Activated naive CD4-positive, alpha-beta T cell treated with anti-CD3 and anti-CD28 coated beads for 36 hours (primary cell): ENCODE measurements around the gene GLE1. TPM values are rescaled to one million over a fixed set of nuclear protein-coding genes. Genes with fewer than 3 reads are reported as not detected.
"Not testable (repeated sequence)": the region's sequence is repeated elsewhere in the genome, so short reads cannot be mapped to it uniquely, and the experiment has no call there.

ENCODE experiments used
- CTCF ChIA-PET: fragments of 350-600 bp; sonication (Branson Sonifier 250); formaldehyde crosslinking; loops from one replicate; lab custom pipeline; 2021; ENCODE audit warnings: antibody characterized with exemption; lab: Charles Lee
- DNase-seq: peaks from one replicate; pipeline ENCODE4 v3.0.0-alpha.2; 2020
- H3K27ac Mint-ChIP-seq: one replicate; pipeline ENCODE4 v1.8.0; 2021; ENCODE audit warnings: mild to moderate bottlenecking, mixed read lengths
- H3K27me3 Mint-ChIP-seq: one replicate; pipeline ENCODE4 v1.8.0; 2021; ENCODE audit warnings: low read depth, mixed read lengths
- H3K36me3 Mint-ChIP-seq: one replicate; pipeline ENCODE4 v1.8.0; 2021; ENCODE audit warnings: low read depth, mixed read lengths
- H3K4me1 Mint-ChIP-seq: one replicate; pipeline ENCODE4 v1.8.0; 2021; ENCODE audit warnings: low read depth, mixed read lengths
- H3K4me3 Mint-ChIP-seq: one replicate; pipeline ENCODE4 v1.8.0; 2021; ENCODE audit warnings: mild to moderate bottlenecking, moderate library complexity, mixed read lengths
- H3K9me3 Mint-ChIP-seq: one replicate; pipeline ENCODE4 v1.8.0; 2021; ENCODE audit warnings: mixed read lengths
- intact Hi-C: fragments of 100-400 bp; cut with micrococcal nuclease; formaldehyde crosslinking; loops from one replicate; pipeline ENCODE4 v1.15.1; 2023
- total RNA-seq, 2 experiments: library from RNA; stranded (reverse); gene quantifications; one replicate each; pipeline ENCODE4 v1.2.3, GENCODE V29; 2021

GLE1 gene
- total RNA-seq, 2 experiments from 2014 or later: 48.7 to 51.6 TPM

DNA sequence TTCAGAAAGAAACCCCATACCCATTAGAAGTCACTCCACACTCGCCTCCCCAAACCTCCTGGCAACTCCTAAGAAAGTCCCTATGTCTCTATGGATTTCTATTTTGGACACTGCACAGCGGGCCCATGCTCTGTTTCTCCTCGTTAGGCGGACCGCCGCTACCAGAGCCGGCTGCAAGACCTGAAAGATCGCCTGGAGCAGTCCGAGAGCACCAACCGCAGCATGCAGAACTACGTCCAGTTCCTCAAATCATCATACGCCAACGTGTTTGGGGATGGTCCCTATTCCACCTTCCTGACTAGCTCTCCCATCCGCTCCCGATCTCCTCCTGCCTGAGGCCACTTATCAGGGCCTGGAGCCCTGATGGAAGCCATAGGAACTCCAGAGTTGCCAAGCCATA is 4.6 kb upstream of the GLE1 start:
- H3K27ac Mint-ChIP-seq: peak overlapping the region; percentile 70
- H3K27me3 Mint-ChIP-seq: no peaks in the 10 kb centered on the region
- CTCF ChIA-PET: no interaction called here
- DNase-seq: no peak
- H3K4me3 Mint-ChIP-seq: no peak overlapping the region
- intact Hi-C loops: no loop called here
- H3K36me3 Mint-ChIP-seq: peaks cover 23% of the 10 kb centered on the region
- no peaks in the 10 kb centered on the region for H3K9me3 Mint-ChIP-seq
- H3K4me1 Mint-ChIP-seq: peaks cover 5% of the 10 kb centered on the region

GRCh38 chr9:128503415-128503825 is 1.1 kb upstream of the GLE1 start:
- intact Hi-C loops, H3K27ac Mint-ChIP-seq, DNase-seq, H3K9me3 Mint-ChIP-seq, H3K27me3 Mint-ChIP-seq, H3K36me3 Mint-ChIP-seq: not testable (repeated sequence)
- CTCF ChIA-PET: interaction anchor here (0.7 kb wide), 1 partner anchor 19 kb away, joined by 3 read pairs; no protein-coding TSS in a partner anchor
- H3K4me3 Mint-ChIP-seq: peak overlapping the region; percentile 92
- peaks cover 17% of the 10 kb centered on the region for H3K4me1 Mint-ChIP-seq

DNA sequence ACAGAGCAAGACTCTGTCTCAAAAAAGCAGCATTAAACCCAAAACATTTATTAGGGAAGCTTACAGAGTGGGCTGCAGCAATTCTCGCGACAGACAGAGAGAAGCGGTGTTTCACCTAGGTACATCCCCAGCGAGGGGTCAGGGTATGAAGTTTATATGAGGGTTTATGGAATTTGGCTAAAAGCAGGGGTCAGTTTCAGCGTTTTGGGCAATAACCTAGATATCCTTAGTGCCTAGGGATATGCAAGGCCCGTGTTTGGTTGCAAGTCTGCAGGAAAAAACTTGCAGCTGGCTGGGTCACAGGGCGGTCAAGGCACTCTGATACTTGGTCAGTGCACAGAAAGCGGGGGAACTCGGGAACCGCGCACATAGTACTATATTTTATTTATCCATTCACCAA is 649 bp upstream of the GLE1 start:
- CTCF ChIA-PET: interaction anchor here (0.7 to 1.2 kb wide), 2 partner anchors 19 to 141 kb away, joined by 3 read pairs; no protein-coding TSS in a partner anchor
- peak overlapping the region; percentile 92 for H3K4me3 Mint-ChIP-seq

GRCh38 chr9:128505414-128505765 is 871 bp downstream of the GLE1 start:
- Mint-ChIP-seq H3K36me3 (peaks cover 7% of the 10 kb centered on the region), H3K27ac (peak overlapping the region; percentile 91), H3K9me3 (no peaks in the 10 kb centered on the region), H3K4me1 (peaks cover 26% of the 10 kb centered on the region), H3K27me3 (no peaks in the 10 kb centered on the region), H3K4me3 (peak overlapping the region; percentile 92)
- CTCF ChIA-PET: interaction anchor here (0.6 to 1.1 kb wide), 4 partner anchors 46 to 67 kb away, joined by 3 read pairs; no protein-coding TSS in a partner anchor
- intact Hi-C loops: loop anchor here (2.0 kb wide), 3 partner anchors 49 to 135 kb away; partner anchors contain the start of genes ODF2 and URM1
- no peak for DNase-seq

More for the DNA sequence above, 649 bp upstream of the GLE1 start:
- Mint-ChIP-seq H3K36me3 (peaks cover 14% of the 10 kb centered on the region), H3K4me1 (peaks cover 22% of the 10 kb centered on the region), H3K9me3 (no peaks in the 10 kb centered on the region), H3K27me3 (no peaks in the 10 kb centered on the region), H3K27ac (peak overlapping the region; percentile 46)
- no peak for DNase-seq
- intact Hi-C loops: loop anchor here (1.0 to 2.0 kb wide), 4 partner anchors 47 to 133 kb away; partner anchors contain the start of genes ODF2, SPTAN1 and URM1

DNA sequence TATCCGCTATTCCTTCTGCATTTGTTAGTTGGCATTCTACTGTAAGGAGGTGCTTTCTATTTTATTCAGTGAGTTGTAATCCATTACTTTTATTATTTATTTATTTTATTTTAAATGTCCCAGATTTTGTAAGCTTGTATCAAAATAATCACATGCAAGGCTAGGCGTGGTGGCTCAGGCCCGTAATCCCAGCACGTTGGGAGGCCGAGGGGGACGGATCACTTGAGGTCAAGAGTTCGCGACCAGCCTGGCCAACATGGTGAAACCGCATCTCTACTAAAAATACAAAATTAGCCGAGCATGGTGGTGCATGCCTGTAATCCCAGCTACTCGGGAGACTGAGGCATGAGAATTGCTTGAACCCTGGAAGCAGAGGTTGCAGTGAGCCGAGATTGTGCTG is 1.4 kb downstream of the GLE1 start:
- H3K36me3 Mint-ChIP-seq, H3K27me3 Mint-ChIP-seq, DNase-seq, H3K9me3 Mint-ChIP-seq, H3K27ac Mint-ChIP-seq: not testable (repeated sequence)
- CTCF ChIA-PET: interaction anchor here (1.0 kb wide), 1 partner anchor 49 kb away, joined by 3 read pairs; no protein-coding TSS in a partner anchor
- Mint-ChIP-seq H3K4me3 (peak overlapping the region; percentile 92), H3K4me1 (peaks cover 26% of the 10 kb centered on the region)
- intact Hi-C loops: loop anchor here (2.0 kb wide), 3 partner anchors 49 to 135 kb away; partner anchors contain the start of genes ODF2 and URM1

DNA sequence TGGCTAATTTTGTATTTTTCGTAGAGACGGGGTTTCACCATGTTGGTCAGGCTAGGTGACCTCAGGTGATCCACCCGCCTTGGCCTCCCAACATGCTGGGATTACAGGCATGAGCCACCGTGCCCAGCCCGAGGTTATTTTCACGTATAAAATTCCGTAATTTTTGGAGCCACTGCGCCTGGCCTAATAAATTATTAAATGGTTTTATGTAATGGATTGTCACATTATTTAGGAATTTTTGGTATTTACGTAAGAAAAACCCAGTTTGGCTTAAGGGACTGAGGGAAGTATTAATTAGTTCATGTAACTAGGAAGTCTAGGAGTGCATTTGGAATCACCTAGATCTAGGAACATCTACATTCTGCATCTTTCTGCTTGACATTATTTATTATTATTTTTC is 8.3 kb downstream of the GLE1 start:
- intact Hi-C loops: no loop called here
- CTCF ChIA-PET: interaction anchor here (0.9 kb wide), 1 partner anchor 74 kb away, joined by 5 read pairs; no protein-coding TSS in a partner anchor
- no peak overlapping the region for H3K4me3 Mint-ChIP-seq

GRCh38 chr9:128521956-128522355 is 17.4 kb downstream of the GLE1 start:
- Mint-ChIP-seq H3K27ac (no peak overlapping the region), H3K27me3 (no peaks in the 10 kb centered on the region), H3K4me3 (no peak overlapping the region), H3K36me3 (peaks cover 33% of the 10 kb centered on the region), H3K4me1 (peaks cover 3% of the 10 kb centered on the region), H3K9me3 (no peaks in the 10 kb centered on the region)
- CTCF ChIA-PET: interaction anchor here (0.6 to 0.7 kb wide), 2 partner anchors 83 to 339 kb away, joined by 3 read pairs; no protein-coding TSS in a partner anchor
- intact Hi-C loops: no loop called here
- DNase-seq: no peak

More for the DNA sequence above, 8.3 kb downstream of the GLE1 start:
- no peak for DNase-seq
- Mint-ChIP-seq H3K9me3 (no peaks in the 10 kb centered on the region), H3K36me3 (peaks cover 27% of the 10 kb centered on the region), H3K27ac (no peak overlapping the region), H3K4me1 (peaks cover 17% of the 10 kb centered on the region), H3K27me3 (no peaks in the 10 kb centered on the region)

- H3K27me3 Mint-ChIP-seq: no peaks in the 10 kb centered on the region
- no peaks in the 10 kb centered on the region for H3K9me3 Mint-ChIP-seq
- intact Hi-C loops: no loop called here
- H3K4me3 Mint-ChIP-seq: no peak overlapping the region
- H3K36me3 Mint-ChIP-seq: peaks cover 22% of the 10 kb centered on the region
- no peaks in the 10 kb centered on the region for H3K4me1 Mint-ChIP-seq
- no peak for DNase-seq
- CTCF ChIA-PET: no interaction called here
- H3K27ac Mint-ChIP-seq: no peak overlapping the region
Measured at GRCh38 chr9:128523199-128523925, 18.8 kb downstream of the GLE1 start.

DNA sequence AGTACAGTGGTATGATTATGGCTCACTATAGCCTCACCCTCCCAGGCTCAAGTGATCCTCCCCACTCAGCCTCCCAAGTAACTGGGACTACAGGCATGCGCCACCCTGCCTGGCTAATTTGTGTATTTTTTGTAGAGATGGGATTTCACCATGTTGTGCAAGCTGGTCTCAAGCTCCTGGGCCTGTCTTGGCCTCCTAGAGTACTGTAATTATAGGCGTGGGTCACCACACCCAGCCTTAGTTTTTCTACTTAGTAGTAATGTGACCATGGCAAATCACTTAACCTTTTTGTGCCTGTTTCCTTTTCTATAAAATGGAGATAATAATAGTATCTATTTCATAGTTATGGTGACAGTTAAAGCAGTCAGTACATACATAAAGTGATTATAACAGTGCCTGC is 22.2 kb downstream of the GLE1 start:
- Mint-ChIP-seq H3K36me3 (peaks cover 22% of the 10 kb centered on the region), H3K27me3 (no peaks in the 10 kb centered on the region), H3K4me1 (no peaks in the 10 kb centered on the region), H3K9me3 (no peaks in the 10 kb centered on the region), H3K4me3 (no peak overlapping the region), H3K27ac (no peak overlapping the region)
- no peak for DNase-seq
- CTCF ChIA-PET: interaction anchor here (0.6 kb wide), 1 partner anchor 107 kb away, joined by 3 read pairs; no protein-coding TSS in a partner anchor
- intact Hi-C loops: no loop called here

DNA sequence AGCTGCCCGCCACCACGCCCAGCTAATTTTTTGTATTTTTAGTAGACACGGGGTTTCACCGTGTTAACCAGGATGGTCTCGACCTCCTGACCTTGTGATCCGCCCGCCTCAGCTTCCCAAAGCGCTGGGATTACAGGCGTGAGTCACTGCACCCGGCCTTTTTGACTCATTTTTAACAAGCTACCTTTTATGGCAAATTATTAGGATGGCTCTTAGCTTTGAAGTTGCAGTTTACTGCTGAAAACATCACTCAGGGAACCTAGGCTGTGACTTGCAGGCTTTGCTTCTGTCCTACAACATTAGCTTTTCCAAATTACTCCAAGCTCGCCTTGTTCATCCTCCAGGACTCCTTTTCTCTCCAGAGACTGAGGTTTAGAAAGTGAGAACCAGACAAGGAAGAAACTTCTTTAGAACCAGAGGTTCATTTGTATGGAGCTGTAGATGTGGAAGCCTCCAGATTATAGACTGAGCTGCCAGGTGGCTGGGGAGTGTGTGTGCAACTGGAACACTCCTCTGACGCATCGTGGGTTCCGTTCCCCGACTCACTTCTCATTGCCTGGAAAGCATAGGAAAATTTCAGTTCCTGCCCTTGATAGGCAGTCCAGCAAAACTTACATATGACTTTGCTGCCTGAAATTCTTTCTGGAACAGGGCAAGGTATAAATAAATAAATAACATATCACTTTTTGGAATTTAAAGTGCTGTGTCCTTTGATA is 24.1 kb downstream of the GLE1 start:
- Mint-ChIP-seq H3K9me3 (no peaks in the 10 kb centered on the region), H3K4me3 (no peak overlapping the region), H3K27me3 (no peaks in the 10 kb centered on the region), H3K36me3 (peaks cover 22% of the 10 kb centered on the region), H3K4me1 (no peaks in the 10 kb centered on the region), H3K27ac (no peak overlapping the region)
- DNase-seq: no peak
- intact Hi-C loops: no loop called here
- CTCF ChIA-PET: interaction anchor here (0.6 kb wide), 1 partner anchor 33 kb away, joined by 4 read pairs; no protein-coding TSS in a partner anchor

GRCh38 chr9:128529191-128529590 is 24.7 kb downstream of the GLE1 start:
- Mint-ChIP-seq H3K36me3 (peaks cover 26% of the 10 kb centered on the region), H3K4me3 (no peak overlapping the region), H3K27ac (no peak overlapping the region), H3K4me1 (no peaks in the 10 kb centered on the region), H3K9me3 (no peaks in the 10 kb centered on the region), H3K27me3 (no peaks in the 10 kb centered on the region)
- intact Hi-C loops: no loop called here
- DNase-seq: no peak
- CTCF ChIA-PET: no interaction called here

DNA sequence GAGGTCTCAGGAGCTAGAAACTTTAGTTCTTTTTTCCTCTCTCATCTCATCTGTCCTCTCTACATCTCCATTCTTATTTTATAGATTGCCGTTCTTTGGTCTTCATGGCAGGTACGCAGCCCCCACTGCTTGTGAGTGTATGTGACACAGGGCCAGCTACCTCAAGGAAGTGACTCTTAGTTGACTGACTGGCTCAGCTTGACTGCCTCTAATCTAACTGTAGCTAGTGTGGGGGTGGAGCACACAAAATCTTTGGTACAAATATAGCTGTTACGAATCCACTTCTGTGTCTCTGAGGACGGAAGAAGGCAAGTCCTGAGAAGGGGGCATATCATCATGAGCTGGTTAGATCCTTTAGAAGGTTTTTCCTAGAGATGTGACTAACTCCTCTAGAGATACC is 28.1 kb downstream of the GLE1 start:
- H3K27ac Mint-ChIP-seq: peak overlapping the region; percentile 44
- H3K27me3 Mint-ChIP-seq: no peaks in the 10 kb centered on the region
- no peak for DNase-seq
- CTCF ChIA-PET: no interaction called here
- H3K9me3 Mint-ChIP-seq: no peaks in the 10 kb centered on the region
- H3K36me3 Mint-ChIP-seq: peaks cover 25% of the 10 kb centered on the region
- no peak overlapping the region for H3K4me3 Mint-ChIP-seq
- no peaks in the 10 kb centered on the region for H3K4me1 Mint-ChIP-seq
- intact Hi-C loops: no loop called here
